HepG2 (cell line): ENCODE data around the gene TMEM14A. TPM values are rescaled to one million over a fixed set of nuclear protein-coding genes. Genes with fewer than 3 reads are reported as not detected.
A peak's percentile ranks its signal among the peaks of the same experiment; 100 is the strongest.

Source experiments
- DZIP1 ChIP-seq: sonication (generic); formaldehyde crosslinking; IDR thresholded peaks from 2 replicates; pipeline ENCODE4 v1.5.0; 2020; ENCODE audit warnings: mild to moderate bottlenecking, missing genetic modification reagents
- IRF9 ChIP-seq: sonication (generic); formaldehyde crosslinking; IDR thresholded peaks from 2 replicates; pipeline ENCODE4 v1.8.0; 2022; ENCODE audit warnings: missing genetic modification reagents, mild to moderate bottlenecking, borderline replicate concordance
- KDM3A ChIP-seq: IDR thresholded peaks from 2 replicates; pipeline ENCODE4 v1.6.1; 2018; ENCODE audit warnings: low read depth, missing compliant biosample characterization
- KDM6A ChIP-seq: IDR thresholded peaks from 2 replicates; pipeline ENCODE4 v1.6.1; 2016; ENCODE audit warnings: low read depth
- SRF ChIP-seq: IDR thresholded peaks from 2 replicates; pipeline ENCODE4 v1.6.1; 2011; ENCODE audit warnings: mild to moderate bottlenecking, low read depth, low read length, moderate library complexity
- TARDBP ChIP-seq: sonication (generic); formaldehyde crosslinking; IDR thresholded peaks from 2 replicates; pipeline ENCODE4 v1.8.0; 2022; ENCODE audit warnings: mild to moderate bottlenecking, missing genetic modification reagents
- ZBTB21 ChIP-seq: sonication (generic); formaldehyde crosslinking; IDR thresholded peaks from 2 replicates; pipeline ENCODE4 v1.4.0; 2020; ENCODE audit warnings: missing genetic modification reagents
- ZNF256 ChIP-seq: sonication (generic); formaldehyde crosslinking; conservative IDR thresholded peaks from 2 replicates; pipeline ENCODE4 v1.4.0; 2020; ENCODE audit warnings: missing genetic modification reagents
- ZNF451 ChIP-seq: sonication (generic); formaldehyde crosslinking; IDR thresholded peaks from 2 replicates; pipeline ENCODE4 v1.5.0; 2020; ENCODE audit warnings: mild to moderate bottlenecking, missing genetic modification reagents
- ZNF878 ChIP-seq: sonication (generic); formaldehyde crosslinking; IDR thresholded peaks from 2 replicates; pipeline ENCODE4 v1.8.1; 2023; ENCODE audit warnings: mild to moderate bottlenecking, missing genetic modification reagents, moderate library complexity
- polyA plus RNA-seq, 8 experiments: library from polyadenylated mRNA; depleted of rRNA in 3 of 8; stranded (reverse) in 7 of 8; unstranded in 1 of 8; fragments of >200 nt; fragmentation: Illumina TruSeq in 4 of 8; extraction: Trizol in 4 of 8; gene quantifications; 2 replicates each; pipeline versions ENCODE4 v1.2.1 to v1.2.3, GENCODE V29; 2011 to 2016; ENCODE audit warnings: low read depth in 4 of 8, missing spikeins in 1 of 8, mixed read lengths in 1 of 8; ENCODE audit not compliant: insufficient read depth in 1 of 8
- total RNA-seq, 5 experiments: library from RNA; depleted of rRNA; stranded (reverse); fragments of >200 nt; fragmentation: Illumina TruSeq; extraction: Trizol; gene quantifications; 2 replicates each; pipeline ENCODE4 v1.2.3, GENCODE V29; 2016; ENCODE audit warnings: low read depth in 1 of 5
- TF ChIP-seq, protein P1 (sequence below): sonication (generic); formaldehyde crosslinking; IDR thresholded peaks from 2 replicates; pipeline ENCODE4 v1.4.0; 2020; ENCODE audit warnings: missing genetic modification reagents, low read depth, mild to moderate bottlenecking, borderline replicate concordance
- TF ChIP-seq, protein P2 (sequence below): sonication (generic); formaldehyde crosslinking; IDR thresholded peaks from 2 replicates; pipeline ENCODE4 v1.8.0; 2022; ENCODE audit warnings: mild to moderate bottlenecking, missing genetic modification reagents; ENCODE audit not compliant: insufficient replicate concordance
- TF ChIP-seq, protein P3 (sequence below): sonication (generic); formaldehyde crosslinking; IDR thresholded peaks from 2 replicates; pipeline ENCODE4 v1.8.0; 2022; ENCODE audit warnings: missing genetic modification reagents, mild to moderate bottlenecking, moderate library complexity, borderline replicate concordance
- TF ChIP-seq, protein P4 (sequence below): sonication (generic); formaldehyde crosslinking; IDR thresholded peaks from 2 replicates; pipeline ENCODE4 v1.8.1; 2023; ENCODE audit warnings: mild to moderate bottlenecking, inconsistent platforms, moderate library complexity, missing genetic modification reagents, borderline replicate concordance

Gene TMEM14A
- total and polyA plus RNA-seq, 2 of the 13 experiments (the other 11 are each of a cell fraction or from before 2014, with no cell fraction given), result 24.6 to 73.7 TPM

GRCh38 chr6:52664186-52664990 lies 6.5 kb upstream of the TMEM14A start (continued):
- TF ChIP-seq ZNF878 (CRISPR knock-in tag) (0 out of 2 replicates have a peak, but pooled peaks have one; percentile 41), SRF (no peak), TARDBP (CRISPR knock-in tag) (peak; percentile 79), KDM3A (CRISPR knock-in tag) (peak; percentile 19; the same call in 1 of the 2 replicates), ZNF256 (CRISPR knock-in tag) (no peak; the same call in 1 of the 2 replicates), ZNF451 (CRISPR knock-in tag) (no peak; the same call in 1 of the 2 replicates), ZBTB21 (CRISPR knock-in tag) (no peak), KDM6A (CRISPR knock-in tag) (0 out of 2 replicates have a peak, but pooled peaks have one; percentile 45), DZIP1 (peak; percentile 60), IRF9 (CRISPR knock-in tag) (no peak; the same call in 1 of the 2 replicates)
- TF ChIP-seq, protein P1, sequence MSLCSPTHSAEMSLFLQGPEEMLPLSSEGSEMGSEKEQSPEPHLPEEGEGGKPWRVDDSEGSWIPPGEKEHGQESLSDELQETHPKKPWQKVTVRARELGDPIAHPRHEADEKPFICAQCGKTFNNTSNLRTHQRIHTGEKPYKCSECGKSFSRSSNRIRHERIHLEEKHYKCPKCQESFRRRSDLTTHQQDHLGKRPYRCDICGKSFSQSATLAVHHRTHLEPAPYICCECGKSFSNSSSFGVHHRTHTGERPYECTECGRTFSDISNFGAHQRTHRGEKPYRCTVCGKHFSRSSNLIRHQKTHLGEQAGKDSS (CRISPR knock-in tag), result no peak
- TF ChIP-seq, protein P2, sequence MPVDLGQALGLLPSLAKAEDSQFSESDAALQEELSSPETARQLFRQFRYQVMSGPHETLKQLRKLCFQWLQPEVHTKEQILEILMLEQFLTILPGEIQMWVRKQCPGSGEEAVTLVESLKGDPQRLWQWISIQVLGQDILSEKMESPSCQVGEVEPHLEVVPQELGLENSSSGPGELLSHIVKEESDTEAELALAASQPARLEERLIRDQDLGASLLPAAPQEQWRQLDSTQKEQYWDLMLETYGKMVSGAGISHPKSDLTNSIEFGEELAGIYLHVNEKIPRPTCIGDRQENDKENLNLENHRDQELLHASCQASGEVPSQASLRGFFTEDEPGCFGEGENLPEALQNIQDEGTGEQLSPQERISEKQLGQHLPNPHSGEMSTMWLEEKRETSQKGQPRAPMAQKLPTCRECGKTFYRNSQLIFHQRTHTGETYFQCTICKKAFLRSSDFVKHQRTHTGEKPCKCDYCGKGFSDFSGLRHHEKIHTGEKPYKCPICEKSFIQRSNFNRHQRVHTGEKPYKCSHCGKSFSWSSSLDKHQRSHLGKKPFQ, result peak; percentile 71
- TF ChIP-seq, protein P3, sequence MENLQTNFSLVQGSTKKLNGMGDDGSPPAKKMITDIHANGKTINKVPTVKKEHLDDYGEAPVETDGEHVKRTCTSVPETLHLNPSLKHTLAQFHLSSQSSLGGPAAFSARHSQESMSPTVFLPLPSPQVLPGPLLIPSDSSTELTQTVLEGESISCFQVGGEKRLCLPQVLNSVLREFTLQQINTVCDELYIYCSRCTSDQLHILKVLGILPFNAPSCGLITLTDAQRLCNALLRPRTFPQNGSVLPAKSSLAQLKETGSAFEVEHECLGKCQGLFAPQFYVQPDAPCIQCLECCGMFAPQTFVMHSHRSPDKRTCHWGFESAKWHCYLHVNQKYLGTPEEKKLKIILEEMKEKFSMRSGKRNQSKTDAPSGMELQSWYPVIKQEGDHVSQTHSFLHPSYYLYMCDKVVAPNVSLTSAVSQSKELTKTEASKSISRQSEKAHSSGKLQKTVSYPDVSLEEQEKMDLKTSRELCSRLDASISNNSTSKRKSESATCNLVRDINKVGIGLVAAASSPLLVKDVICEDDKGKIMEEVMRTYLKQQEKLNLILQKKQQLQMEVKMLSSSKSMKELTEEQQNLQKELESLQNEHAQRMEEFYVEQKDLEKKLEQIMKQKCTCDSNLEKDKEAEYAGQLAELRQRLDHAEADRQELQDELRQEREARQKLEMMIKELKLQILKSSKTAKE (CRISPR knock-in tag), result no peak
- TF ChIP-seq, protein P4, sequence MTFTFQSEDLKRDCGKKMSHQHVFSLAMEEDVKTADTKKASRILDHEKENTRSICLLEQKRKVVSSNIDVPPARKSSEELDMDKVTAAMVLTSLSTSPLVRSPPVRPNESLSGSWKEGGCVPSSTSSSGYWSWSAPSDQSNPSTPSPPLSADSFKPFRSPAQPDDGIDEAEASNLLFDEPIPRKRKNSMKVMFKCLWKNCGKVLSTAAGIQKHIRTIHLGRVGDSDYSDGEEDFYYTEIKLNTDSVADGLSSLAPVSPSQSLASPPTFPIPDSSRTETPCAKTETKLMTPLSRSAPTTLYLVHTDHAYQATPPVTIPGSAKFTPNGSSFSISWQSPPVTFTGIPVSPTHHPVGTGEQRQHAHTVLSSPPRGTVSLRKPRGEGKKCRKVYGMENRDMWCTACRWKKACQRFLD (CRISPR knock-in tag), result 0 out of 2 replicates have a peak, but pooled peaks have one; percentile 52
